HG03558 (cell line): ENCODE measurements around the gene FGD4.

Experiments
- ATAC-seq: cut with Tn5 transposase; IDR thresholded peaks from one replicate; pipeline ENCODE4 v1.9.1; 2021; ENCODE audit warnings: moderate number of reproducible peaks; ENCODE audit not compliant: unreplicated experiment; ENCODE audit errors: extremely low read depth

Gene FGD4

GRCh38 chr12:32402170-32402569 is 2.8 kb downstream of the FGD4 start:
- ATAC-seq: no peak

DNA sequence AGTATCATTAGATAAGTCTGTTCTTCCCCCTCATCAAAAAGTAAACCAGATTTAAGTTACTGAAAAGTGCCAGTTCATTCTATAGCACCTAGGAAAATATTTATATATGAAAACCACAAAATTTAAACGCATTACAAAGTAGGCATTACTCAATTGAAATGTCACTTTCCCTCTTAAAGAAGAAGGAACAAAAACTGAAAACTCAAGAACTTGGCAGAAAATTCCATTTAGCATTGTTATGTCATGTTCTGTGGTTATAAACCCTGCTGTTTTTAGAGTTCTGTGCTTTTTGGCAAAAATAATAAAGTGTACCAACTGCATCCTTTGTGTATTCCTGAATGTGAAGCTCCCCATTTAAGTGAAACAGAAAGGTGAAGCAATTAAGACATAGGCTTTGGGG is 3.6 kb downstream of the FGD4 start:
- ATAC-seq: no peak

- ATAC-seq: no peak
These were observed 8.4 kb downstream of the FGD4 start for GRCh38 chr12:32407795-32408194.

DNA sequence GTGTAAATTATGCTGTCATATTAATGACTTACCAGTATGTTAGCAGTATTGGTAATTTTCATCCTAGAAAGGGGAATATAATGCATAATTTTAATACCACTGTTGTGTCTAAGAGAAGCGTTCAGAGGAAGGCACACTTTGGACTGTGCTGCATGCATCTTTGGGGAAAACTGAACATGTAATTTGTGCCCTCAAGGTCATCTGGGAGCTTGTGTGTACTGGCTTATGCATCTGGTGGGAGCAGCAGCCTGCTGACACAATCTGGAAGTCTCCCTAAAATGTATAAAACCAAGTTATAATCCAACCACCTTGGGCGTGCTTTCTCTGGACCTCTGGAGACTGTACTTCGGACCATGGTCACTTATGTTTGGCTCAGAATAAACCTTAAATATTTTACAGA is 14.1 kb downstream of the FGD4 start:
- no peak for ATAC-seq

- ATAC-seq: no peak
These were observed 18.9 kb downstream of the FGD4 start for GRCh38 chr12:32418221-32418620.

GRCh38 chr12:32418903-32419519 is 19.7 kb downstream of the FGD4 start:
- ATAC-seq: no peak

GRCh38 chr12:32419520-32419960 is 20.2 kb downstream of the FGD4 start:
- ATAC-seq: no peak

DNA sequence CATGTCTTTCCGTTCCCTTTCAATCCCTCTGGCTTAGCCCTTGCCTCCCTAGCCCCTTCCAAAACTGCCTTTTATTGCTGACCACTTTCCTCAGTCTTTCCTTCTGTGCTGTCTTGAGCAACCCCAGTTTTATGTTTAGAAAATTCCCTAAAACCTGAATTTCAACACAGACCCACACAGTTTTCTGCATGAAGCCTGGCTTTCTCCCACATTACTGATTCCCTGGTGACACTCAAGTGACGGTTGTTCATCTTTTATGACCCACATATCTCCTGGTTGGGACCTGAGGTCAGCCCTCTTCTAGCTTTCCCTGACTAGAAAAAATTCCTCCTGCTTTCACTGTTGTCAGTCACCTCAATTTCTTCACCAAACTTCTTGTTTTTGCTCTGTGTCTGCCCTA is 21.0 kb downstream of the FGD4 start:
- no peak for ATAC-seq

- no peak for ATAC-seq
These were observed 24.2 kb downstream of the FGD4 start for GRCh38 chr12:32423559-32423958.

GRCh38 chr12:32431025-32431424 is 31.7 kb downstream of the FGD4 start:
- ATAC-seq: no peak

GRCh38 chr12:32435921-32436705 is 36.8 kb downstream of the FGD4 start:
- no peak for ATAC-seq

DNA sequence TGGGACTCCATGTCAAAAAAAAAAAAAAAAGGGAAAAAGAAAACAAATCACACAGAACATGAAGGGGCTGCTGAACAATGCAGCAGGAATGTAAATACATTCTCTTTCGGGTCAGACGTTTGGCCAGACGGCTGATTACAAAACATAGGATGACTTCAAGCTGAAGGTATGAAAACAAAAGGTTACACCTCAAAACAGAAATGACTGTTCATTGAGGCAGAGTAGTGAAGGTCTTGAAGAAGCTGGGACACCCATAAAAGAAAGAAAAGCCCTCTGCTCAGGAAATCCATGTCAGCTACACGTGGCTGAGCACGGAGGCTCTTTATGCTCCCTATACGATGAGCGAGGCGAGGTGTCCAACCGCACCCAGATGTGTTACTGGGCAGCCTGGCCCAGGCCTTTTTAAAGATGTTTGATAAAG is 37.7 kb downstream of the FGD4 start:
- no peak for ATAC-seq

GRCh38 chr12:32440120-32440865 is 40.9 kb downstream of the FGD4 start:
- no peak for ATAC-seq

DNA sequence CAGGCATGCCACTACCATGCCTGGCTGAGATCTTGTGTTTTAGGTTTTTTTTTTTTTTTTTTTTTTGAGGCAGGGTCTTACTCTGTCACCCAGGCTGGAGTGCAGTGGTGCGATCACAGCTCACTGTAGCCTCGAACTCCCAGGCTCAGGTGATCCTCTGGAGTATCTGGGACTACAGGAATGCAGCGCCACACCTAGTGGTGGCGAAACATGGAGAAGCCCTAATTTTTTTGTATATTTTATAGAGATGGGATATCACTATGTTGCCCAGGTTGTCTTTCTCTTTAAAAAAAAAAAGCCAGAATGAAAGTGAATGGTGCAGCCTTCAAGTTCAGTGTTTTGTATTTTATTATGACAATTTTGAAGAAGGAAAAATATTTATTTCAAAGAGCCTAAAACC is 44.1 kb downstream of the FGD4 start:
- no peak for ATAC-seq

- ATAC-seq: no peak
These were observed 45.5 kb downstream of the FGD4 start for GRCh38 chr12:32444895-32445294.

DNA sequence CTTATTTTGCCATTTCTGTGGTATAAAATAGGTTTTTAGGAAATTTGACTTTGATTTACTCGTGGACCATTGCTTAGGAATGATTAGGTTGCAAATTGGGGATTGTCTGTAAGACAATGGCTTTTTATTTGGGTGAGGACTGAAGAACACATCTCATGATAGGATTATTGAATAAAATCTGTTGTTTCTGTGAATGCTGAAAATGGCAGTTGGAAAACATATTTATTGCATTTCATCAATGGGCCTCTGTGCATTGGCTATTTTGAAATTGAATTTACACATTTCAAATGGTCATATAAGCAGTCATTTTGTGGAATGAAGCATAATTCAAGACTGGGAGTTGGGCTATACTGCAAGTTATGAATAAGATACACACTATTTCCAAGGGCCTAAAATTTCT is 46.0 kb downstream of the FGD4 start:
- no peak for ATAC-seq

GRCh38 chr12:32446316-32447119 is 47.2 kb downstream of the FGD4 start:
- no peak for ATAC-seq

DNA sequence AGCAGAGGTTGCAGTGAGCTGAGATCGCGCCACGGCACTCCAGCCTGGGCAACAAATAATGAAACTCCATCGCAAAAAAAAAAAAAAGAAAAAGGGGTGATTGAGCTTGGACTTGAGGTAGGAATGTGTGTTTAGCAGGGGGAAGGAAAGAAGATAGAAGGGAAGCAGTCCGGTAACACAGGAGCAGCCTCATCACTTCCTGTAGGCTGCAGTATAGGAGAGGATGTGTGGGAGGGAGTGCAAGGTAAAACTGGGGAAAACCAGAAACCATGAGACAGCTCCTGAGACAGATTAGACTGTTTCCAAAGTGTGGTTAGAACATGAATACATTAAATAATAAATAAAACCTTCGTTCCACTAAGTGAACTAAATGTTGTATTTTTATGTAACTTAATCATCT is 49.2 kb downstream of the FGD4 start:
- ATAC-seq: no peak

GRCh38 chr12:32450363-32450762 is 51.0 kb downstream of the FGD4 start:
- ATAC-seq: no peak

DNA sequence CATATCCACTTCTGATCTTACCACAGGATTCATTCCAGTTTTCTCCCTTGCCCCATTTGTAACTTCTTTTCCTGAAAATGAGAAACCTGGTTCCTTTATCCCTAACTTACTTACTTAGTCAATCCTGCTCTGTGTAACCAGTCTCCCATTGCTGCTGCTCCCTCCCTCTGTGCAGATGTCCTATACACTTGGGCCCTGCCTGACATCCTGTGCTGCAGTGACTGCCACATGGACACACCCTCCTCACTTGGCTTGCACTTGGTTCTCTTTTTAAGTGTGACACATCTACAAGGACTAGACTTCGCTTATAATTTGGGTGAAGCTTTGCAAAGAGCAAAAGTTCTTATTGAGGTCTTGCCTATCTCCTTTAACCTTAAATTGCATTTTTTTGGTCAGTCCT is 51.4 kb downstream of the FGD4 start:
- ATAC-seq: no peak
